AG20443 (cell line): Measurements from ENCODE around the gene KCNH5.

Experiments
- DNase-seq: peaks from one replicate; pipeline ENCODE4 v3.0.0; 2012; ENCODE audit warnings: low spot score, mixed read lengths

The KCNH5 gene

DNA sequence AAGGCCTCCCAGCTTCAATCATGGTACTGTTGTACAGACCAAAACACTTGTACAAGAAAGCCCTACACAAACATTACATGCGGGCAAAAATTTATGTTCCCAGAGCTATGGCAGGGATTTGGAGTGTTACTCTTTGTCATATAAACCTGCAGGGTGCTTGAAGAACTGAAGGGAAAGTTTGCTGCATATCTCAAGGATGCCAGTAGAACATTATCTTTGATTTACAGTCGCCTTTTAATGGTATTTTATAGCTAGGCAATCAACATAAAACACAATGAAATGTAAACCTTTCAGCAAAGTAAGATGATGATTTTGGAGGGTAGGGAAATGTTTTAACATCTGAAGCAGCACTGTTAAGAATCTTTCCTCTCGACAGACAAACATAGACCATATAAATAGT, 305.6 kb downstream of the KCNH5 start:
- no peak for DNase-seq

DNA sequence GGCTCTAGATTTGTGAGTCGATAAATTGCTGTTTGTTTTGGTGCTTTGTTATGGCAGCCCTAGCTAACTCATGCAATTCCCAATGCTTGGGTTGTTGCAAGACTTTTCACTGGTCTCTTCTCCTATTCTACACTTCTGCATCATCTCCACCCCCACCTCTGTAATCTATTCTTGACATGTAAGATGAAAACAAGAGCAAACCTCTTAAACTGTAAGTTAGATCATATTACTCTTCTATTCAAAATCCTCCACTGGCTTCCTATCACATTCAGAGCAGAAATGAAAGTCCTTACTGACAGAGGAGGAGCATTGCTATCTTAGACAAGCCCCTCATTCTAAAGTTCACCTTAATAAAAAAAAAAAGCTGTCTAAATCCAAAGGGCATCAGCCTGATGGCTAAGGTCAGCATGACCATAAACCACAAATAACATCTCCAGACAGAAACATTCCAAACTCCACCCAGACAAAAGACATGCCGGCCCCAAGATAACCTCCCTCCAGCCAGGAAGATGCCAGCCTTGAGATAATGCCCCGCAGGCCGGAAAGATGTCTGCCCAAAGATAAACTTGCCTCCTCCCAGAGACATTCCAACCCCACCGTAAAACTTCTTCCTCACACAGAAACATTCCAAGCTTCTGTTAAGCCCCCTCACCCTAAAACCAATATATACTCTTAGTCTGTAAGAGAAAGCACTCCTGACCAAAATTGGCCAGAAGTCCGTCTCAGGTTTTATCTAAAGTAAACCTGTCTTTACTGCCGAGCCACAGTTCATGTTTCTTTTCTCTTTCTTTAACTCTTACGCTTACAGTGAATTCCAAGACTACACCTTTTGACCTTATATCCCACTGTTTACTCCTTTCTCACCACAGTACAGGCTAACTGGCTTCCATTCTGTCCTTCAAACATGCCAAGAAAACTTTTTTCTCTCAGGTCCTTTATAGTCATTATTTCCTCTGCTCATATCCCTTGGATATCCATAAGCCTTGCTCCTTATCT, 308.9 kb downstream of the KCNH5 start:
- DNase-seq: no peak

DNA sequence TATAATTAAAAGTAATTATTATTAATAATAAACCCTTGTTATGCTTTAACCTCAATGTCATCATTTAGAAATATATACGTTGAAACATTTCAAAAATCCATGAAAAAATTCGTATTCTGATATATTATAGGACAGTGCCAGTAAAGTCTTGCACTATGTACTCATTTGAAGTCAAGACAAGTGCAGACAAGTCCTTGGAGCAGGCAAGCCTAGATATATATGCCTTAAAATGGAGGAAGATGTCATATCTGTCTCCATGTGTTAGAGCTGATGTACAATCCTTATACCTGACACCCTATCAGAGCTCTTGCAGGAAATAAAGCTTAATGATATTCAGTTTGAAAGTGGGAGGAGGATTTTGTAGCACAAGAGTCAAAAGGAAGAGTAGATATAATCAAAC, 310.4 kb downstream of the KCNH5 start:
- no peak for DNase-seq

DNA sequence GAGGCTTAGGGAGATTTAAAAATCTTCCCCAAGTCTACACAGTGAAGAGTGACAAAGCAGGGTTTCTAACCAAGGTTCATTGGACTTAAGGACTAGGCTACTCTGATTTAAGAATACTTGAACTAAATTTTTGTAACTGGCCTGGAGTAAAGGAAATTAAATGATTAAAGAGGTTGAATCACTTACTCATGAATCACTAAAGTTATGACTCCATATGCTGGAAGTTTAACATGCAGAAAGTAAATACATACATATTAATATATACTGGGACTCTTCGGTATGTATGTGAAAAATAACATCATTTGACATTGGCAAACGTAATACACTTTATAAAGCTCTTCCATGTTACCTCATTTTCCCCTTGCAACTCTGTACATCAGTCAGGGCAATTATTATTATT, 322.9 kb downstream of the KCNH5 start:
- no peak for DNase-seq

- no peak for DNase-seq
Measured at GRCh38 chr14:62718629-62719028, 326.6 kb downstream of the KCNH5 start.

GRCh38 chr14:62711351-62712023, 333.8 kb downstream of the KCNH5 start:
- DNase-seq: no peak

GRCh38 chr14:62710811-62711210, 334.4 kb downstream of the KCNH5 start:
- no peak for DNase-seq

- no peak for DNase-seq
Measured at GRCh38 chr14:62709773-62710172, 335.5 kb downstream of the KCNH5 start.

DNA sequence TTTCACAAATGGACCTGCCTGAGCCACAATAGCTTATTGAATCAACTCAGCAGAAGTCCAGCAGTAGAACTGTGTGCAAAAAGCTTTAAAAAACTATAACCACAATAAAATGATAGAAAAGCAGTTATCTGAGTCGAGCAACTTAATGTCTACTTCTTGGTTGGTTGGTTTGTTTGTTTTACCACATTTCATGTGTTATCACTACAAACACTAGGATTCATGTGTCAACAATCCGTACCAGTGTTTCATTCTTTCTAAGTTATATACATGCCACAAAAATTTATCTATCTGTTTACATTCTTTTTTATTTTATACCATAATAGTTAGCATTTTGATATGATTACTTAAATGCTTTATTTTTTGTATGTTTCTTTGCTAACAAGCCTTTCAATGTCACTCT, 339.0 kb downstream of the KCNH5 start:
- DNase-seq: no peak

DNA sequence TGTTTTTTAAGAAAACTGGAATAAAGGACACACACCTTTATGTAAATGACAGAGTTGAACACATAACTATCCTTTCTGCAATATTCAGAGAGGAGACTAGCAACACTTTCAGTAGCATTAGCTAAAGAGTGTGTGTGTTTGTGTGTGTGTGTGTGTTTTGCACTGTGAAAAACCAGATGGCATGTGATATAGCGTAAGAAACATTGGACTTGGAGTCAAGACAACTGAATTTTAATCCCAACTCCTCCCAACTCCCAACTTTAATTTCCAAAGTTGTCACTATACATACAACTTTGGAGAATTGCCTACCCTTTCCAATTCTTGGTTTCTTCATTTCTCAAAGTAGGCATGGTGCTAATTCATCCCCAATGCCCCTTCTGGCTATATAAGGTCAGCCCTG, 347.8 kb downstream of the KCNH5 start:
- DNase-seq: no peak

GRCh38 chr14:62696929-62697328, 348.3 kb downstream of the KCNH5 start:
- no peak for DNase-seq

- DNase-seq: no peak
Measured at GRCh38 chr14:62696331-62696924, 348.8 kb downstream of the KCNH5 start.

DNA sequence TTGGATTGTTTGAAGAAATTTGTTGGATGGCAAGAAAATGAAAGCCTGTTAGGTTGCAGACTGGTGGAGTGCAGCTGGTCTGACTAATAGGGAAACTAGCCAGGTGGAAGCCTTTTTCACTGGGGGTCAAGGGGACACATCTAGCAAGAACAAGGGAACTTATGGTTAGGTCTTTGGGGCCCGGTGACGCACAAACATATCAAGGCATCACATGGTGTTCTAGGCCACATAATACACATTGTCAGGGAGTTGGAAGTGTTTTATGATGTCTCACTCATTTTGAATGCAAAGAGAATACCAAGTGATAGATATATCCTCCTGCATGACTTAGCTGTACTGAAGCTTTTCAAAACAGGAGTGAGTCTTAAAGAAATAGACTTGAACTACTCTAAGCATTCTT, 351.2 kb downstream of the KCNH5 start:
- no peak for DNase-seq

DNA sequence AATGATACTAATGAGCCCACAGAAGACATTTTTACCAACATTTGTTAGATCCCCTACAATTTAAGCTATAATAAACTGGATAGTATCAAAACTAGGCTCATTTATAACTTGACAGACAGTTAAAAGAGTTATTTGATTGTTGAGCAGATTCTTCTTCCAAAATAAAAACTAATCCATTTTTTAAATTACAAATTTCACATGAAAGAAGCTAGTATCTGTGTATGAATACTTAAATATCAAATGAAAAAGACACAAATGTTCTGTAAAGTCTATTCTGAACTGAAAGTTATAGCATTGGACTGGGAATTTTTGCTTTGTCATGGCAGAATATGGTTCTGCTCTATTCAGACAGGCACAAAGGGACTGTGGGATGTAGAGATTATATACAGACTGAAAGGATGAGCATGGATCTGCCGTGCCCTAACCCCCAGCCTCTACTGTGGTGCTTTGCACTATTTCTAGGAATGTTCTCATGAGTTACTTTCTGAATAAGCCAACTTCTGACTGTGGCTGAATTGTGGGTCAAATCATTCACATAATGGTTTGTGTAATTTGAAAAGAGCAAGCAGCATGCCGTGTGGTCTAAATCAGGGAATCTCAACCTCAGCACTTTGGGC, 352.7 kb downstream of the KCNH5 start:
- DNase-seq: no peak

GRCh38 chr14:62691647-62692489, 353.4 kb downstream of the KCNH5 start:
- DNase-seq: peak; percentile 39

GRCh38 chr14:62689733-62690132, 355.5 kb downstream of the KCNH5 start:
- no peak for DNase-seq

GRCh38 chr14:62687818-62688217, 357.4 kb downstream of the KCNH5 start:
- no peak for DNase-seq

GRCh38 chr14:62684376-62684775, 360.9 kb downstream of the KCNH5 start:
- no peak for DNase-seq

DNA sequence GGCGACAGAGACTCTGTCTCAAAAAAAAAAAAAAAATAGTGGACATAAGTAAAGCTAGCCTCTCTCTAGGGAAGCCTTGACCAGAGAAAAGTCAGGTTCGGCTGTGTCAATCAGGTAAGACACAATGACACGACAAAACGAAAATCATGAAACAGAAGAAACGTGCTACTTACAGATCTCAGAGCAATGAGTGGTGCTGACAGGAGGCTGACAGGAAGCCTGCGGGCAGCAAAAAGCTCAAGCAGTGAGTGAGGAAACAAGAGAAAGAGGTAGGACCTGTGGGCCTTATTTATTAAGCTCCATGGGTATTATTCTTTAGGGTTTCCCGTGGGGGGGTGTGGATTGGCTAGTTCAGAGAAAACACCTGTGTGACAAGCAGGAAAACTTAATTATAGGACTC, 363.1 kb downstream of the KCNH5 start:
- DNase-seq: no peak

- DNase-seq: no peak
Measured at GRCh38 chr14:62674563-62675237, 370.6 kb downstream of the KCNH5 start.
